IPS DF 4.7 (cell line): ENCODE results near the gene VCAM1.
A peak's percentile ranks its signal among the peaks of the same experiment; 100 is the strongest.
"Not testable (repeated sequence)": the region's sequence is repeated elsewhere in the genome, so short reads cannot be mapped to it uniquely, and the experiment has no call there.

Source experiments
- DNase-seq: peaks from one replicate; pipeline ENCODE4 v3.0.0-alpha.2; 2013; ENCODE audit warnings: low spot score; ENCODE audit errors: extremely low read depth

VCAM1 gene

GRCh38 chr1:100719490-100719889 is at the start of gene VCAM1:
TSS of gene VCAM1 (plus strand) at chr1:100719742. CDS start at chr1:100719861, 119 bp downstream.
- DNase-seq = peak; percentile 19

- DNase-seq = no peak
These were observed 49.5 kb upstream of the VCAM1 start for GRCh38 chr1:100670083-100670482.

GRCh38 chr1:100671601-100672000 is 47.9 kb upstream of the VCAM1 start:
- DNase-seq = no peak

- no peak for DNase-seq
These were observed 35.8 kb upstream of the VCAM1 start for GRCh38 chr1:100683448-100684349.

GRCh38 chr1:100699744-100700143 is 19.8 kb upstream of the VCAM1 start:
- DNase-seq = no peak

- no peak for DNase-seq
These were observed 19.0 kb upstream of the VCAM1 start for GRCh38 chr1:100700586-100700985.

GRCh38 chr1:100703052-100703451 is 16.5 kb upstream of the VCAM1 start:
- no peak for DNase-seq

GRCh38 chr1:100703716-100704115 is 15.8 kb upstream of the VCAM1 start:
- DNase-seq = no peak

- no peak for DNase-seq
These were observed 15.1 kb upstream of the VCAM1 start for GRCh38 chr1:100704473-100704872.

GRCh38 chr1:100706296-100706695 is 13.2 kb upstream of the VCAM1 start:
- DNase-seq = no peak

- DNase-seq = no peak
These were observed 12.7 kb upstream of the VCAM1 start for GRCh38 chr1:100706856-100707255.

GRCh38 chr1:100708476-100709062 is 11.0 kb upstream of the VCAM1 start:
- no peak for DNase-seq

GRCh38 chr1:100710906-100711682 is 8.4 kb upstream of the VCAM1 start:
- no peak for DNase-seq

GRCh38 chr1:100713027-100713426 is 6.5 kb upstream of the VCAM1 start:
- DNase-seq = not testable (repeated sequence)

GRCh38 chr1:100713626-100714025 is 5.9 kb upstream of the VCAM1 start:
- no peak for DNase-seq

- no peak for DNase-seq
These were observed 4.9 kb upstream of the VCAM1 start for GRCh38 chr1:100714599-100714998.

- DNase-seq = no peak
These were observed 2.3 kb upstream of the VCAM1 start for GRCh38 chr1:100717218-100717617.

- no peak for DNase-seq
These were observed 961 bp upstream of the VCAM1 start for GRCh38 chr1:100718581-100718980.

GRCh38 chr1:100720101-100720500 is 559 bp downstream of the VCAM1 start:
- no peak for DNase-seq

GRCh38 chr1:100720751-100721150 is 1.2 kb downstream of the VCAM1 start:
- no peak for DNase-seq

GRCh38 chr1:100721526-100722207 is 2.1 kb downstream of the VCAM1 start:
- no peak for DNase-seq
